Stimulated activated CD4-positive, alpha-beta T cell treated with anti-CD3 and anti-CD28 coated beads, Interleukin-1b, Interleukin-23, amount 100 ng/mL, for 1 hour (primary cell): ENCODE results near the gene KLC3.

ENCODE experiments used
- DNase-seq, 2 donors: peaks; one replicate each; pipeline ENCODE4 v3.0.0-alpha.2; 2020; ENCODE audit warnings: low read depth in 2 of 2

The KLC3 gene

GRCh38 chr19:45370410-45371204, 30.1 kb downstream of the KLC3 start, which contains the start of gene ERCC2:
TSS of gene ERCC2 (minus strand) at chr19:45370573. CDS start at chr19:45370540, 33 bp downstream.
- DNase-seq: peak; percentile 99

GRCh38 chr19:45376045-45376724, 35.6 kb downstream of the KLC3 start:
- no peak for DNase-seq

GRCh38 chr19:45380107-45380506, 39.6 kb downstream of the KLC3 start:
- no peak for DNase-seq

DNA sequence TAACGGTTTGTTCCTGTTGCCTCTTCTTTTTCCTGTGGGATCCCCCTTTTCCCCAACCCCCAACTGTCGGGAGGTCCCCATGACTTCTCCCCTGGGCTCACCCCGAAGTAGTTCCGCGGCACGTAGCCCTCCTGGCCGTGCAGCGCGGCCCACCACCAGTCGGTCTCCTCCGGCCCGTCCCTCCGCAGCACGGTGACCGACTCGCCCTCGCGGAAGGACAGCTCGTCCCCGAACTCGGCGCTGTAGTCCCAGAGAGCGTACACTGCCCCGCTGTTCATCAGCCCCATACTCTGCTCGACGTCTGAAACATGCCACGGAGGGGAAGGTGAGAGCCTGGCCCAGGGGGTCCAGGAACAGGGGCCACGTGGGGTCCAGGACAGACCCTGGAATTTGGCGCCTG, 41.9 kb downstream of the KLC3 start:
- no peak for DNase-seq

DNA sequence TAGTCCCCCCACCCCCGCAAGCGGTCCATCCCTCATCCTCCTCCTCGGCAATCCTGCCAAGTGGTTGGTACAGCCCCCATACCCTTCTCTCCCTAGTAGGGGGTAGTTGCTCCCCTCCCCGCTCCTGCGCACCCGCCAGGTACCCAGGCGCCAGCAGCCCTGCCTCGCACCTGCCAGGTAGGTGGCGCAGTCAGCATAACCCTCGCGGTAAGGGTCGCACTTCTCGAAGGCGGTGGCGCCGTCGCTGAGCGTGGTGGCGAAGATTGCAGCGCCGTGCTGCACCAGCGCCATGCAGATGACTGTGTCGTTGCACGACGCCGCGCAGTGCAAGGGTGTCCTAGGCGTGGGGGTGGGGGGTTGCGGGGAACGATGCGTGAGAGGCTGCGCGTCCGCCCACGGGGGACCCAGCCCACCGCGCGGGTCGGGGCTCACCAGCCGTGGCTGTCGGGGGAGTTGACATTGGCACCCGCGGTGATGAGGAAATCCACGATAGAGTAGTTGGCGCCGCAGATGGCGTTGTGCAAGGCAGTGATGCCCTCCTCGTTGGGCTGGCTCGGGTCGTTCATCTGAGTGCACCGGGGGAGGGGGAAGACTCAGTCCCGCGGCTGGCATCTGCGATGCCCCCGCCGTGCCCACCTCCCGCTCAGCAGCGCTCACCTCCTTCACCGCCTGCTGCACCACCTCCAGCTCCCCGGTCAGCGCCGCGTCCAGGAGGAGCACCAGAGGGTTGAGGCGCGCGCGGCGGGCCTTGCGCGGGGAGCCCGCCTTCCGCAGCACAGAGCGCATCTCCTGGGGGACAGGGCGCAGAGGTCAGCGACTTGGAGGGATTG, 45.1 kb downstream of the KLC3 start:
- no peak for DNase-seq

- DNase-seq: no peak
Observed at GRCh38 chr19:45391346-45391745, 50.8 kb downstream of the KLC3 start.

DNA sequence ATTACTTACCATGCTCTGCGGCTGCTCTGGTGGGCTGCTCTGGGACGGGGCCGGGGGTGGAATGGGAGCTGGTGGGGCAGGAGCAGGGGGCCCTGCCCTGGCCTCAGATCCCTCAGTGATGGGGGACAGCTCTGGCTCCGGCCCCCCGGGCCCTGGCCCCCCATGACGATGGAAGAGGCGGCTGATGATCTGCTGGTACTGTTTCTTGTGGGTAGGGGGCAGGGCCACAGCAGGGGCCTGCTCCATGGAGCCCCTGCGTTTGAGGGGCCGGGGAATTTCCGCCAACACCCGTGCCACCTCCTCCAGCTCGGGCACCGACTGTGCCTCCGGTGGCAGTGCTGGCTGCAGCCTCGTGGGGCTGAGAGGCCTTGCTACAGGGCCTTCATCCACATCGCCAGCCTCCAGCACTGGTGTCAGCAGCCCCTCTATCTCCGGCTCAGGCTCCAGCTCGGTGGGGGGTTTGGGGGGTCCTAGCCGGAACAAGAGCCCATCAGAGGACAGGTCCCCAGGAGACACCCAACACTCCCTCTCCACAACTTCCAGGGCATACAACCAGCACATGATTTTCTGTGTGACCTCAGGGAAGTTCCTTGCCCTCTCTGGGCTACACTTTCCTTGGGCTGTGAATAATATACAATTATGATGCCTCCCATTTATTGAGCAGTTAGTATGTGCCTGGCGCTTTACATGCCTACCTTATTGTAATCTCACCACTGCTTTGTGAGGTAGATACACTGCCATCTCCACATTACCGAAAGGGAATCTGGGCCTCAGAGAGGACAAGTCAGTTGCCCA, 51.5 kb downstream of the KLC3 start:
- DNase-seq: no peak

- DNase-seq: no peak
Observed at GRCh38 chr19:45395821-45396617, 55.5 kb downstream of the KLC3 start.

DNA sequence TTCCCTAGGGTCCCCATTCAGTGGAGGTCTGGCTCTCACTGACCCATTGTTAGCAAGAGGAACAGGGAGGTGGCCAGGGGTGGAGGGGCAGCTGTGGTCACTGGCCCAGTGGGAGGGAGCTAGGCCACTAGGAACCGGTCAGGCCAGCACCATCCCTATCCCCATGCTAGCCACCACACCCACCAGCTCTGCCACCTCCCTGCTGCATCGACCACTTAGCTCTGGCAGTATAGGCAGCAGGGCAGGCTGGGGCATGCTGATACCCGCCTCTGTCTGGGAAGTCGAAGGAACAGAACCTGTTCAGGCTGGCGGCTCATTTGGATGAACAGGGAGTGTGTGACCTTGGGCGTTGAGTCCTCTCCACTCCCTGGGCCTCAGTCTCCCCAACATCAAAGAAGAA, 59.6 kb downstream of the KLC3 start:
- no peak for DNase-seq
